Fibroblast of lung (primary cell): ENCODE results near the gene LUC7L3.

Experiments used
- EZH2 ChIP-seq: IDR thresholded peaks from 2 replicates; pipeline ENCODE4 v1.5.1; 2012; ENCODE audit warnings: low read length, control low read depth, mild to moderate bottlenecking; ENCODE audit errors: missing control alignments
- TF ChIP-seq, protein P1 (sequence below), 2 donors: IDR thresholded peaks in 1 of 2; conservative IDR thresholded peaks in 1 of 2; 1 replicate in 1 of 2; 2 replicates in 1 of 2; pipeline ENCODE4 v1.5.1; 2011 to 2012; ENCODE audit warnings: low read length in 2 of 2, control low read depth in 1 of 2, inconsistent platforms in 1 of 2, low read depth in 1 of 2, mild to moderate bottlenecking in 1 of 2

DNA sequence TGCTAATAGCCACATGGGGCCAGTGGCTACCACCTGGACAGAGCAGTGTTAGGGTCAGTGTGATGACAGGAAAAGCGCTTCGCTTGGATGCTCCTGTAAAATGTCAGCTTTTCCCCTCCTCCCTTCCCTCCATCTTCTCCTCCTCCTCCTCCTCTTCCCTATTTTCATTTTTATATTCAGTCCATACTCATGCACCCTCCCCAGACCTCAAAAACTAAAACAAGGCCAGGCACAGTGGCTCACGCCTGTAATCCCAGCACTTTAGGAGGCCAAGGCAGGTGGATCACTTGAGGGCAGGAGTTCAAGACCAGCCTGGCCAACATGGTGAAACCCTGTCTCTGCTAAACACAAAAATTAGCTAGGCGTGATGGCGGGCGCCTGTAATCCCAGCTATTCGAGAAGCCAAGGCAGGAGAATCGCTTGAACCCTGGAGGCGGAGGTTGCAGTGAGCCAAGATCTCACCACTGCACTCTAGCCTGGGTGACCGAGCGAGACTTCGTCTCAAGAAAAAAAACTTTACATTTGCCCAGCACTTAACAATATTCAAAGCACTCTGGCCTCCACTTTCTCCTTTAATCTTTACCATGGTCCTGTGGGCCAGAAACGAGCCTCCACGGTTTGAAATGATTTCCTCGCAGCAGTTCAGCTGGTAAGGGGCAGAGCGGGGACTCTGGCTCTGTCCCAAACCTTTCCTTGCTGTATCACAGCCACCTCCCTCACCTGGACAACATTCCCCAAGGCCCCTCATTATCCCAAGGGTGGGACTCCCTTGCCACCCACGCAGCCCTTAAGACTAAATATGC, 33.5 kb upstream of the LUC7L3 start:
- TF ChIP-seq, protein P1, sequence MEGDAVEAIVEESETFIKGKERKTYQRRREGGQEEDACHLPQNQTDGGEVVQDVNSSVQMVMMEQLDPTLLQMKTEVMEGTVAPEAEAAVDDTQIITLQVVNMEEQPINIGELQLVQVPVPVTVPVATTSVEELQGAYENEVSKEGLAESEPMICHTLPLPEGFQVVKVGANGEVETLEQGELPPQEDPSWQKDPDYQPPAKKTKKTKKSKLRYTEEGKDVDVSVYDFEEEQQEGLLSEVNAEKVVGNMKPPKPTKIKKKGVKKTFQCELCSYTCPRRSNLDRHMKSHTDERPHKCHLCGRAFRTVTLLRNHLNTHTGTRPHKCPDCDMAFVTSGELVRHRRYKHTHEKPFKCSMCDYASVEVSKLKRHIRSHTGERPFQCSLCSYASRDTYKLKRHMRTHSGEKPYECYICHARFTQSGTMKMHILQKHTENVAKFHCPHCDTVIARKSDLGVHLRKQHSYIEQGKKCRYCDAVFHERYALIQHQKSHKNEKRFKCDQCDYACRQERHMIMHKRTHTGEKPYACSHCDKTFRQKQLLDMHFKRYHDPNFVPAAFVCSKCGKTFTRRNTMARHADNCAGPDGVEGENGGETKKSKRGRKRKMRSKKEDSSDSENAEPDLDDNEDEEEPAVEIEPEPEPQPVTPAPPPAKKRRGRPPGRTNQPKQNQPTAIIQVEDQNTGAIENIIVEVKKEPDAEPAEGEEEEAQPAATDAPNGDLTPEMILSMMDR (conservative IDR thresholded peaks at IDR 0.05 in 1 of 2, IDR thresholded peaks at IDR 0.05 in 1 of 2; ENCODE audit: low read depth in 1 of 2, low read length in 2 of 2) = no peak
- no peak for TF ChIP-seq EZH2
